CD1c-positive myeloid dendritic cell (primary cell): ENCODE data around the gene FXYD3.
"Not testable (repeated sequence)": the region's sequence is repeated elsewhere in the genome, so short reads cannot be mapped to it uniquely, and the experiment has no call there.

ENCODE experiments used
- DNase-seq: peaks from one replicate; pipeline ENCODE4 v3.0.0-alpha.2; 2016; ENCODE audit errors: extremely low spot score

Gene FXYD3

DNA sequence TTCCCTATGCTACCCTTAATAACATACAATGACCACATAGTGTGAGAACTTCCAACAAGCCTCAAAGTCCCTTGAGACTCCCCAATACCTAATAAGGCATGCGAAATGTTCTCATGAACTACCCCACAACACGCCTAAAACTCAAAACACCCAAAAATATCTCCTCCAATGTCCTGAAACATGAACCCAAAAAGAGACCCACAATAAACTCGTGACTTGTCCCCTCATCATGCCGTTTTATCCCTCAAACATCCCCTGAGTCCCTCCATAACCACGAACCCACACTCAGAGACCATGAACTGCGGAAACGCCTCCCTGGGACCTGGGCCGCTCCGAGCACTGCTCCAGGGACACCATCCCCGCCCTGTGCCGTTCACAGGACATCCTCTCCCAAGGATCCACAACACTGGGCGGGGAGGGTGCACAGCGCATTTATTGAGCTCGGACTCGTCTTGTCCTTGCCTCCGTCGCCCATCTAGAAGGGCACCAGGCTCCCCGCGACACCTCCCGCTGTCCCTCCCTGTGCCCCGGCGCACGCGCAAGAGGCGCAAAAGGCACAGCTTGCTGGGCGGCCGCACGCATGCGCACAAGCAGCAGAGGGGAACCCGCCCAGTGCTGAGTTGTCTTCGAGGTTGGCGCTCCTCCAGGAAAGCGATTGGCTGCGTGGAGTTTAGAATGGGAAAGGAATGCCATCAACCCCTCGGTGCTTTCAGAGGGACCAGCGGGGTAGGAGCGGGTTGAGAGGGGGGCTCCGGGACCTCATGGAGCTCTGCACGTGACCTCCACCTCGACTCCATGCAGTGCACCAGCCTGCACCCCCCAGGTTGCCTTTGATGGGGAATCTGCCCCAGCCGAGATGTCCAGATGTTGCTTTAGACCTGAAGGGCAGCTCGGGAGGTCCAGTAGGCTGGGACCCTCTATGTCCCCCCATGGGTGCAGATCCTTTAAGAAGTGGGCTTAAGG, 8.8 kb downstream of the FXYD3 start:
- DNase-seq: peak; percentile 94

DNA sequence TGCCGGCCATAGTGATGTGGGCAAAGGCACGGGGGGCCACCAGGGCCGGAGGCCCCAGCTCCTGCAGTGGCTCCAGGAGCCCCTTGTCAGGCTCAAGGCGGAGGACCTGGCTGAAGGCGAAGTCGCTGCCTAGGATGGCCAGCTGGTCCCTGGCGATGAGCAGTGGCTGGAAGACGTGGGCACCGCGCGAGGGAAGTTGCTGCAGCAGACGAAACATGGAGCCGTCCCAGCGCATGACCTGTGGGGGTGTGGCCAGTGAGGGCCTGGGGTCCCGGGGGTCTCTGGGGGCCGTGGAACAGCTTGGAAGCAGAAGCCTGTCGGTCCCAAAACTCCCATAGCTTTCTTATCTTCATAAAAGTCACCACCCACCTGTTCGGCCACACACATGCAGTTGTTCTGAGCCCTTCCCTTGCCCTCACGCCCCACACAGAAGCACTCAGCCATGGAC, 9.7 kb downstream of the FXYD3 start:
- DNase-seq: no peak

GRCh38 chr19:35125749-35126623, 10.4 kb downstream of the FXYD3 start:
- DNase-seq: no peak

- no peak for DNase-seq
These were observed 11.0 kb downstream of the FXYD3 start for GRCh38 chr19:35126624-35126959.

- no peak for DNase-seq
These were observed 12.2 kb downstream of the FXYD3 start for GRCh38 chr19:35127871-35128270.

DNA sequence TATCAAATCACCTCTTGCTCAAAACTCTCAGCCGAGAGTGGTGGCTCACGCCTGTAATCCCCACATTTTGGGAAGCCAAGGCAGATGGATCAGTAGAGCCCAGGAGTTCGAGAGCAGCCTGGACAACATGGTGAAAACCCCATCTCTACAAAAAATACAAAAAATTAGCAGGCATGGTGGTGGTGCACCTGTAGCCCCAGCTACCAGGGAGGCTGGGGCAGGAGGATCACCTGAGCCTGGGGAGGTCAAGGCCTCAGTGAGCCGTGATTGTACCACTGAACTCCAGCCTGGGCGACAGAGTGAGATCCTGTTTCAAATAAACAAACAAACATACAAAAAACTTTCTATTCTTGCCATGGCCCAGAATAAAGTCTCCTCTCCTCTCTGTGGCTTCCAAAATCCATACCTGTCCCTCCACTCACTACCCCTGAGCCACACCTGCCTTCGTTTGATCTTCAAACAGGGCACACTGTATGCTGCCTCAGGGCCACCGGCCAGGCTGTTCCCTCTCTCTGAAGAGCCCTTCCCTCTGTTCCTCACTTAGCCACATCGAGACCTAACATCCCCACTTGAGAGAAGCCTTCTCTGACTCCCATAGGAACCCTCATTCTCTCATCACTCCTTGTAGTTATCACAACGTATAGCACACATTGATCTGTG, 12.9 kb downstream of the FXYD3 start:
- DNase-seq: no peak

GRCh38 chr19:35129724-35130274, 14.2 kb downstream of the FXYD3 start:
- DNase-seq: not testable (repeated sequence)

- no peak for DNase-seq
These were observed 15.4 kb downstream of the FXYD3 start for GRCh38 chr19:35130761-35131720.

DNA sequence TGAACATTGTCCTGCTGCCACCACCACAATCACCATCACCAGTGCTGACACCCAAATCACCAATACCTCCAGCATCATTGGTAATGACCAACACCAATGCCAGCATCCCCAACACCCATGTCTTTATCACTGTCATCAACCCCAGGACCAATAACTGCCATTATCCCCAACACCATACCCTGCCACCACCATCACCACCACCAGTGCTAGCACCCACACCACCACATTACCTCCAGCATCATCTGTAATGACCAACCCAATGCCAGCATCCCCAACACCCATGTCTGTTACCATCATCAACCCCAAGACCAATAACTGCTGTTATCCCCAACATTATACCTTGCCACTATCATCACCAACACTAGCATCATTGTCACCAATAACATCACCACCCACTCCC, 16.6 kb downstream of the FXYD3 start:
- DNase-seq: no peak

- no peak for DNase-seq
These were observed 18.2 kb downstream of the FXYD3 start for GRCh38 chr19:35133826-35134225.

- DNase-seq: no peak
These were observed 19.1 kb downstream of the FXYD3 start, which contains the start of gene LGI4 for GRCh38 chr19:35134601-35135242. TSS of gene LGI4 (minus strand) at chr19:35135059. CDS start at chr19:35134680, 379 bp downstream.

GRCh38 chr19:35135389-35135909, 19.8 kb downstream of the FXYD3 start:
- DNase-seq: peak; percentile 71

GRCh38 chr19:35136231-35136630, 20.6 kb downstream of the FXYD3 start:
- DNase-seq: no peak

DNA sequence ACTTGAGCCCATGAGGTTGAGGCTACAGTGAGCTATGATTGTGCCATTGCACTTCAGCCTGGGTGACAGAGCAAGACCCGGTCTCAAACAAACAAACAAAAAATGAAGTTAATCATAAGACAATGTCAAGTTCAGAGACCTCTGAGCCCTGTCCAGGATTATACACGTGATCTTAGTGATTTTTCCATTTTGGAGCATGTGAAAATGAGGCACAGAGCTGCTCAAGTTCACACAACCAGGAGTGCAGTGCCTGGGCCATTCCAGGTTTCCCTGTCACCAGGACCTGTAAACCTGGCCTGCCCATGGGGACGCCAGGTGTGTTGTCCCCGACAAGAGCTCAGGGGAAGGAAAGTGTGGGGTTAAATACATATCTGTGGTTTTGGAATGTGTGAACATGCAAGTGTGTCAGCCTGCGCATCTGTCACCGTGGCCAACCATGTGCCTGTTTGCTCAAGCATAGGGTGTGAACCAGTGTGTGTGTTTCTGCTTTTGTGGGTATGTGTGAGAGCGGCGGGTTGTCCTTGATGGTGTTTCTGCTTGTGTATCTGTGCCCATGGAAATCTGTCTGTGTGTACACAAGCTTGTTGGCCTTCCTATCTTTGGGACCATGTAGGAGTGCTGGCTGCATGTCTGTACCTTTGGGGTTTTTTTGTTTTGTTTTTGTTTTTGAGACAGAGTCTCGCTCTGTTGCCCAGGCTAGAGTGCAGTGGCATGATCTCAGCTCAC, 21.5 kb downstream of the FXYD3 start:
- DNase-seq: no peak

DNA sequence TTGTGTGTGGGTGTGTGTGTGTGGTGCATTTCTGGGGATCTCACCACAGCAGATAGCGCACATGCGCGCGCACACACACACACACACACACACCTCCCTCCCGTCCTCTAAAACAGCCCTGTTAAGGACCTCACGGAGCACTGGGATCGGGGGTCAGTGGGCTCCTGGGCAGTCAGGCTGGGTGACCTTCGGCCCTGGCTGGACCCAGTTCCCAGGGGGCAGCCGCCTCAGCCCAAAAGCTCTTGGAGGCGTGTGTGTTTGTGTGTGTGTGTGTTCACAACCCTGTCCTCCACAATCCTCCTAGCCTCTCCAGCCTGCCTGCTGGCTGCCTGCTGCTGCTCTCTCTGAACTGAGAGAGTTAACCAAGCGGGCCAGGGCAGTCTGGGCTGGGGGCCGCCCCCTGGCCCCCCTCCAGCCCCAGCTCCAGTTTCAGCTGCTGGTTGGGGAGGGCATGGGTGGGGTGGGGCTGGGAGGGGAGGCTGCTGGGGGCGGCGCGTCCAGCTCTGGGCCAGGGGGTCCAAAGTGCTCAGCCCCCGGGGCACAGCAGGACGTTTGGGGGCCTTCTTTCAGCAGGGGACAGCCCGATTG, 22.8 kb downstream of the FXYD3 start, which contains the start of gene FXYD1:
Gene FXYD1 (plus strand): TSS at position 520 of the 588 bp plus-strand sequence. CDS start 1,256 bp downstream, outside the sequence.
- no peak for DNase-seq

DNA sequence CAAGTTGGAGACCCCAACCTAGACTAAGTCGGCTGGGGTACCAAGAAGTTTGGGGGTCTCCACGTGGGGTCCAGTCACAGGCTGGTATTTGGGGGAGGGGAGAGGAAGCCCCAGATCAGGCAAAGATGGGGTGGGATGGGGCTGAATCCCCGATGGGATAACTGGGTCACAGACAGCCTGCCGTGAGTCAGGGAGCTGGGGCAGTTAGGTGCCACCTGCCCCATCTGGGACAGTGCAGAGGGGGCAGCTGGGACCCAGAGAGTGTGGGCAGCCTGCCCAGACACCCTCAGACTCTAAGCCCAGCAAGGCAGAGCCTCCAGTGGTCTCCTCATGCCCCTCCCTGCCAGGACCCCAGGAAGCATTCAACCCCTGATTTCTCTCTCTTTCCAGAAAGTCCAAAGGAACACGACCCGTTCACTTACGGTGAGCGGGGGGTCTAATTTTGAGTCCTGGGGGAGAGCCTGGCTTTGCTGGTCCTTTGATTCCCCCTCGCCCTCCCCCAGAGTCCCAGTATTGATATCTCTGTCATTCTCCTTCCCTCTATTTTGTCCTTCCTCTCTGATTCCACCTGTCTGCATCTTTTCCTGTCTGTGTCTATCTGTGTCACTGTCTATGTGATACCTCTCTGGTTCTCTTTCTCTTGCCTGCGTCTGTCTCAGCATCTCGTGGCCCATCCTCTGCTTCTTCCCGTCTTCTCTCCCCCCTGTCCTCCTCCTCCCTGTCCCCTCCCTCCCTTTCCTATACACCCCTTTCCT, 24.8 kb downstream of the FXYD3 start:
- DNase-seq: no peak

- peak; percentile 91 for DNase-seq
These were observed 25.6 kb downstream of the FXYD3 start for GRCh38 chr19:35140962-35141836.
